OCI-LY1 (cell line): Measurements from ENCODE around the gene KDM4B.

Experiments used
- H2AFZ ChIP-seq: fragments of 200-600 bp; sonication (generic), shearing (Covaris generic); 2 replicates; pipeline ENCODE4 v1.6.0; 2014; ENCODE audit warnings: antibody characterized with exemption, mild to moderate bottlenecking, low read length
- H3F3A ChIP-seq: fragments of 200-600 bp; sonication (generic), shearing (Covaris generic); 2 replicates; pipeline ENCODE4 v1.6.0; 2014; ENCODE audit warnings: mild to moderate bottlenecking, antibody characterized with exemption, low read length, moderate library complexity; ENCODE audit not compliant: insufficient read depth
- H3K27ac ChIP-seq: fragments of 200-600 bp; sonication (generic); 2 replicates; pipeline ENCODE4 v1.5.1; 2014; ENCODE audit warnings: low read length, mixed run types, mild to moderate bottlenecking, low read depth; ENCODE audit not compliant: poor library complexity, severe bottlenecking
- H3K27me3 ChIP-seq: fragments of 200-600 bp; sonication (generic); 2 replicates; pipeline ENCODE4 v1.6.0; 2014; ENCODE audit warnings: antibody characterized with exemption, mild to moderate bottlenecking, low read length, moderate library complexity; ENCODE audit not compliant: insufficient read depth
- H3K36me3 ChIP-seq: fragments of 200-600 bp; sonication (generic); 2 replicates; pipeline ENCODE4 v1.6.1; 2014; ENCODE audit warnings: mild to moderate bottlenecking, antibody characterized with exemption, low read length, moderate library complexity, mixed read lengths; ENCODE audit not compliant: insufficient read depth
- H3K4me1 ChIP-seq: fragments of 200-600 bp; sonication (generic); 2 replicates; pipeline ENCODE4 v1.5.1; 2014; ENCODE audit warnings: mild to moderate bottlenecking, low read length, moderate library complexity; ENCODE audit not compliant: insufficient read depth, severe bottlenecking
- H3K4me2 ChIP-seq: fragments of 200-600 bp; sonication (generic), shearing (Covaris generic); 2 replicates; pipeline ENCODE4 v1.6.1; 2014; ENCODE audit warnings: low read length
- H3K4me3 ChIP-seq: fragments of 200-600 bp; sonication (generic); 2 replicates; pipeline ENCODE4 v1.5.1; 2014; ENCODE audit warnings: low read length, low read depth, mild to moderate bottlenecking, mixed read lengths; ENCODE audit not compliant: poor library complexity, severe bottlenecking
- H3K79me2 ChIP-seq: fragments of 200-600 bp; shearing (Covaris generic); 2 replicates; pipeline ENCODE4 v1.6.1; 2016; ENCODE audit warnings: mixed run types, low read length, mixed read lengths; ENCODE audit not compliant: insufficient read depth
- H3K9ac ChIP-seq: fragments of 200-600 bp; sonication (generic), shearing (Covaris generic); 2 replicates; pipeline ENCODE4 v1.6.1; 2014; ENCODE audit warnings: mild to moderate bottlenecking, low read length, mixed read lengths
- H3K9me2 ChIP-seq: fragments of 200-600 bp; sonication (generic), shearing (Covaris generic); 2 replicates; pipeline ENCODE4 v1.6.1; 2014; ENCODE audit warnings: low read depth, mild to moderate bottlenecking, low read length, mixed read lengths
- H3K9me3 ChIP-seq: fragments of 200-600 bp; shearing (Covaris generic); 2 replicates; pipeline ENCODE4 v1.6.1; 2014; ENCODE audit warnings: low read length, mixed read lengths
- H4K20me1 ChIP-seq: fragments of 200-600 bp; sonication (generic), shearing (Covaris generic); 2 replicates; pipeline ENCODE4 v1.6.0; 2016; ENCODE audit warnings: mild to moderate bottlenecking, low read length; ENCODE audit not compliant: insufficient read depth
- CTCF ChIP-seq: fragments of 200-600 bp; sonication (generic), shearing (Covaris generic); IDR thresholded peaks from 2 replicates; pipeline ENCODE4 v1.5.1; 2017; ENCODE audit warnings: mild to moderate bottlenecking, antibody characterized with exemption, low read length, moderate library complexity, mixed read lengths
- EZH2 ChIP-seq: fragments of 200-600 bp; sonication (generic), shearing (Covaris generic); IDR thresholded peaks from 2 replicates; pipeline ENCODE4 v1.8.0; 2017; ENCODE audit warnings: borderline replicate concordance, mixed run types, mild to moderate bottlenecking, antibody characterized with exemption, low read length, moderate library complexity, mixed read lengths

Gene KDM4B

DNA sequence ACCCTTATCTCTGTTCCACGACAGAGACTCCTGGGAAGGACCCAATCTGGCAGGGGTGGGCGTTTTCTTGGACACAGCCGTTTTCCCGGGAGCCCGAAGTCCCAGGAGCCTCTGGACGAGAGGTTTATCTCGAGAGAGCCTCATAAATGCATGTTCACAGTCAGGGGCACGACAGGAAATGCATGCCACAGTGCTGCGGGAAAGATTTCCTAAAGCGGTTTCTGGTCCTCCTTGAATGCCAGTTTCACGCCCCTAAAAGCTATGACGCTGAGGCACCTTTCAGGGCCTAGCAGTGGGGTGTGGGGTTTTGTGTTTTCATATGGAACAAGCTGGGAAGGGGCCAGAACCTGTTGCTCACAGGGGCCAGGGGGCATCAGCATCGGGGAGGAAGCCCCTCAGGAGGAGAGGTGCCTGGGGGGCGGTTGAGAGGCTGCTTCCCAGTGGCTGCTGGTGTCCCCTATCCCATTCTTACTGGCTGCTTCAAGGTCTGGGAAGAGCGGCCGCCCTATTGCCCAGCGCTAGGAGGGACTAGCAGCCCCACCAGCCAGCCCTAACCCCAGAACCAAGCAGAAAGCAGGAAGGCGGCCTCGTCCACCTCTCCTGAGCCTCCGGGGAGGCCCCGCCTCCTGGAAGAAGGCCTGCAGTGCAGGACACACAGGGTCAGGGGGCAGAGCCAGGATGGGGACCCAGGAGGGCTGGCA is 157.0 kb downstream of the KDM4B start:
- Histone ChIP-seq H3K27ac (peak overlapping the region; percentile 64), H3K27me3 (no peaks in the 10 kb centered on the region), H3K36me3 (0 out of 2 replicates have a peak, but pooled peaks cover 5% of the 10 kb centered on the region), H3K9ac (no peak overlapping the region), H2AFZ (no peak overlapping the region), H3K9me3 (no peaks in the 10 kb centered on the region), H3K4me1 (peaks cover 52% of the 10 kb centered on the region), H4K20me1 (no peaks in the 10 kb centered on the region), H3K4me3 (no peak overlapping the region), H3K4me2 (no peak overlapping the region; the same call in 1 of the 2 replicates), H3K9me2 (no peaks in the 10 kb centered on the region), H3F3A (no peaks in the 10 kb centered on the region), H3K79me2 (no peaks in the 10 kb centered on the region)
- TF ChIP-seq CTCF (no peak), EZH2 (no peak)

DNA sequence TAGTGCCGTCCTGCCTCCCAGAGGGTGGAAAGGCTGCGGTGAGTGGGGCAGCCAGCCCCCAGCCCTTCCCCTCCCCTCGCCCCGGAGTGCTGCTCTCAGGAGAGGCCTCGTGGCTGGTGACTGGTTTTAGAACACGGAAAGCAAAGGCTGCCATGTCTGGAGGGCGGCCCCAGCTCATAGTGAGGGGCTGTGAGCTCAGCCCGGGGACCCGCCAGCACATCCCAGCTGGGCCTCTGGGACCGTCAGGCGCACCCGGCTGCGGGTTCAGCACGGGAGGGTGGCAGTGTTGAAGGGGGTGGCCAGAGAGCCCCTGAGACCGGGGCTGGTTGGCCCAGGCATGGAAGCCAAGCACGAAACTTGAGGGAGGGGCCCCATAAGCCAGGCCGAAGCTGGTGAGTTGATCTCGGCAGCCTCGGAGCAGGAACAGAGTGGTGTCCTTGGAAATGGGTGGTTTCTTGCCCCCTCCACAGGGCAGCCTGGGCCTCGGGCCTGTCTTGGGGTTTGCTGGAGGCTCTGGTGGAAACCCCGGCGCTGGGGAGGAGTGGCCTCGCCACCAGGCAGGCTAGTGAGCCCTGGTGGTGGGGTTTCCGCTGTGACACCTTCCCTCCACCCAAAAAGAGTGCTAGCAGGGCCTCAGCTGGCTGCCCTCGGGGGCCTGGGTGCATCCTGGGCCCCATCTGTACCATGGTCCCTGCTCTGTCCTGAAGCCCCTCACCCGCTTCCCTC is 157.7 kb downstream of the KDM4B start:
- Histone ChIP-seq H3K4me1 (peaks cover 57% of the 10 kb centered on the region), H3K4me3 (no peak overlapping the region), H3K79me2 (no peaks in the 10 kb centered on the region), H3K4me2 (peak overlapping the region; percentile 18; the same call in 1 of the 2 replicates), H2AFZ (no peak overlapping the region), H3K27me3 (no peaks in the 10 kb centered on the region), H4K20me1 (no peaks in the 10 kb centered on the region), H3K9me2 (no peaks in the 10 kb centered on the region), H3K9me3 (no peaks in the 10 kb centered on the region), H3K27ac (peak overlapping the region; percentile 64), H3K36me3 (0 out of 2 replicates have a peak, but pooled peaks cover 5% of the 10 kb centered on the region), H3K9ac (peak overlapping the region; percentile 30; the same call in 1 of the 2 replicates), H3F3A (no peaks in the 10 kb centered on the region)
- TF ChIP-seq EZH2, result no peak
- TF ChIP-seq CTCF, result no peak

DNA sequence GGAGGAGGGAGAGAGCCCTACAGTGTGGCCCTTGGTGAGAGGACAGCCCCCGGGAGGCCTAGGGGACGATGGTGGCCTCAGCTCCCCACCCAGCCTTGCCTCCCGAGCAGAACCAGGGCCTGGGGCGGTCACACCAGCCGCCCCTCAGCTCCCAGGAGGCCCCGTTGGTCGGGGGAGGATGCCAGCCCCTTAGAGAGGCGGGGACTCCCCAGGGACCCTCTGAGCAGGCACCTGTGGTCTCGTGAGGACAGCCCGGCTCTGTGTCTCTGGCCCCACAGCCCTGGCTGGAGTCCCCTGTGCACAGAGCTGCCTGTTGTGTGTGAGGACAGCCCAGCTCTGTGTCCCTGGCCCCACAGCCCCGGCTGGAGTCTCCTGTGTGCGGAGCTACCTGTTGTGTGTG is 158.8 kb downstream of the KDM4B start:
- 0 out of 2 replicates have a peak, but pooled peaks cover 2% of the 10 kb centered on the region for H3K36me3 ChIP-seq
- no peaks in the 10 kb centered on the region for H4K20me1 ChIP-seq
- no peaks in the 10 kb centered on the region for H3K79me2 ChIP-seq
- H3K27me3 ChIP-seq, result no peaks in the 10 kb centered on the region
- peak overlapping the region; percentile 64 for H3K27ac ChIP-seq
- H3K4me2 ChIP-seq, result peak overlapping the region; percentile 4; the same call in 1 of the 2 replicates
- H3K4me1 ChIP-seq, result peaks cover 61% of the 10 kb centered on the region
- H3F3A ChIP-seq, result no peaks in the 10 kb centered on the region
- no peak overlapping the region for H3K4me3 ChIP-seq
- no peaks in the 10 kb centered on the region for H3K9me3 ChIP-seq
- H3K9me2 ChIP-seq, result no peaks in the 10 kb centered on the region
- no peak overlapping the region; the same call in 1 of the 2 replicates for H3K9ac ChIP-seq
- TF ChIP-seq CTCF (no peak), EZH2 (no peak)
- no peak overlapping the region for H2AFZ ChIP-seq
